ENCODE measurements around the gene TRIM69.
A peak's percentile ranks its signal among the peaks of the same experiment; 100 is the strongest.
"Not testable (repeated sequence)": the region's sequence is repeated elsewhere in the genome, so short reads cannot be mapped to it uniquely, and the experiment has no call there.

TRIM69 gene, protein sequence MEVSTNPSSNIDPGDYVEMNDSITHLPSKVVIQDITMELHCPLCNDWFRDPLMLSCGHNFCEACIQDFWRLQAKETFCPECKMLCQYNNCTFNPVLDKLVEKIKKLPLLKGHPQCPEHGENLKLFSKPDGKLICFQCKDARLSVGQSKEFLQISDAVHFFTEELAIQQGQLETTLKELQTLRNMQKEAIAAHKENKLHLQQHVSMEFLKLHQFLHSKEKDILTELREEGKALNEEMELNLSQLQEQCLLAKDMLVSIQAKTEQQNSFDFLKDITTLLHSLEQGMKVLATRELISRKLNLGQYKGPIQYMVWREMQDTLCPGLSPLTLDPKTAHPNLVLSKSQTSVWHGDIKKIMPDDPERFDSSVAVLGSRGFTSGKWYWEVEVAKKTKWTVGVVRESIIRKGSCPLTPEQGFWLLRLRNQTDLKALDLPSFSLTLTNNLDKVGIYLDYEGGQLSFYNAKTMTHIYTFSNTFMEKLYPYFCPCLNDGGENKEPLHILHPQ

DNA sequence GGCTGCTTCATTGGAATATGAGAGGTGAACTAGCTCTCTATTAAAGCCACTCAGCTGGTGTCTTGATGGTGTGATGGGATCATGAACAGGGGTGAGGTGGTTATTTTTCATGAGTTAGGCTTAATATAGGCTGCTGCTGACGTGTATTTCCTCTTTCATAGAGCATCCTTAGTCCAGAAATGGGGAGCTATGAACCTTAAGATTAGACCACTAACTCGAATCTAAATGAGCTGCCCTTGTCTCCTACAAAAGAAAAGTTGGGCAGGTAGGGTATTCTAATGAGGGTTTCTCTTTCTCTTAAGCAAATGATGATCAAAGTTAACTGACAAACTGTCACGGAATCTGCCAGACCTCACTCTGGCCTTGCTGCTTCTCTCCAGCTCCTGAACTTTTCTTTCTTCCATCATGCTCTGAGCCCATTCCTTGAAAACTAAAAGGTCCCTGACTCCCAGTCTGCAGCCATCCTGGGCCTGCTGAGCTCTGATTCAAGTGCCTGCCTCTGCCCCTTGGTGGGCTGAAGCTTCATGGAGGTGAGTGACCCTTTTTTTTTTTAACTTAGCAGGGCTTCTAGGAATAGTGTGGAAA, at the start of gene TRIM69:
Gene TRIM69 (plus strand): TSS at position 348 of the 585 bp plus-strand sequence. CDS start 177 bp downstream, at position 525.
- Mint-ChIP-seq H3K27me3 (no peaks in the 10 kb centered on the region), H3K4me1 (ENCODE audit: low read depth) (peaks cover 41% of the 10 kb centered on the region), H3K9me3 (no peaks in the 10 kb centered on the region), H3K4me3 (peak within 1 kb of the TSS; percentile 47), H3K27ac (peak within 1 kb of the TSS; percentile 93), H3K36me3 (ENCODE audit: low read depth) (peaks cover 15% of the 10 kb centered on the region)
- intact Hi-C loops (cut with micrococcal nuclease): loop anchor here (10.0 kb wide), 1 partner anchor 141 kb away; no protein-coding TSS in a partner anchor

DNA sequence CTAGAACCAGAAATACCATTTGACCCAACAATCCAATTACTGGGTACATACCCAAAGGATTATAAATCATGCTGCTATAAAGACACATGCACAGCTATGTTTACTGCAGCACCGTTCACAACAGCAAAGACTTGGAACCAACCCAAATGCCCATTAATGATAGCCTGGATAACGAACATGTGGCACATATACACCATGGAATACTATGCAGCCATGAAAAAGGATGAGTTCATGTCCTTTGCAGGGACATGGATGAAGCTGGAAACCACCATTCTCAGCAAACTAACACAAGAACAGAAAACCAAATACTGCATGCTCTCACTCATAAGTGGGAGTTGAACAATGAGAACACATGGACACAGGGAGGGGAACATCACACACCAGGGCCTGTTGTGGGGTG, 47.0 kb upstream of the TRIM69 start:
- H3K27me3 Mint-ChIP-seq; H3K9me3 Mint-ChIP-seq; intact Hi-C loops (cut with micrococcal nuclease); H3K4me3 Mint-ChIP-seq; H3K36me3 Mint-ChIP-seq (ENCODE audit: low read depth); H3K27ac Mint-ChIP-seq: not testable (repeated sequence)
- peaks cover 15% of the 10 kb centered on the region for H3K4me1 Mint-ChIP-seq (ENCODE audit: low read depth)

DNA sequence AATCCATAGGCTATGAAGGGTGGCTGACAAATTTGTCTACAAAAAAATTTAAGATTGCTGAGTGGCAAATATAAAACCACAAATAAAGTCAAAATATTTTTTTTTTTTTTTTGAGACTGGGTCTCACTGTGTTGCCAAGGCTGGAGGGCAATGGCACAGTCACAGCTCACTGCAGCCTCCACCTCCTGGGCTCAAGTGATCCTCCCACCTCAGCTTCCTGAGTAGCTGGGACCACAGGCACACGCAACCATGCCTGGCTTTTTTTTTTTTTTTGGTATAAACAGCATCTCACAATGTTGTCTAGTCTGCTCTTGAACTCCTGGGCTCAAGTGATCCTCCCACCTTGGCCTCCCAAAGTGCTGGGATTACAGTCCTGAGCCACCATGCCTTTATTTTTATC, 46.1 kb upstream of the TRIM69 start:
- H3K4me3 Mint-ChIP-seq: not testable (repeated sequence)

GRCh38 chr15:44692659-44693058, 43.7 kb upstream of the TRIM69 start:
- Mint-ChIP-seq H3K36me3 (ENCODE audit: low read depth) (no peaks in the 10 kb centered on the region), H3K9me3 (peaks cover 9% of the 10 kb centered on the region), H3K27ac (no peak overlapping the region), H3K4me3 (no peak overlapping the region), H3K27me3 (no peaks in the 10 kb centered on the region), H3K4me1 (ENCODE audit: low read depth) (peaks cover 16% of the 10 kb centered on the region)
- intact Hi-C loops (cut with micrococcal nuclease): no loop called here

More for the DNA sequence above, 46.1 kb upstream of the TRIM69 start:
- H3K27me3 Mint-ChIP-seq; intact Hi-C loops (cut with micrococcal nuclease); H3K9me3 Mint-ChIP-seq; H3K36me3 Mint-ChIP-seq (ENCODE audit: low read depth); H3K27ac Mint-ChIP-seq: not testable (repeated sequence)
- peaks cover 11% of the 10 kb centered on the region for H3K4me1 Mint-ChIP-seq (ENCODE audit: low read depth)

DNA sequence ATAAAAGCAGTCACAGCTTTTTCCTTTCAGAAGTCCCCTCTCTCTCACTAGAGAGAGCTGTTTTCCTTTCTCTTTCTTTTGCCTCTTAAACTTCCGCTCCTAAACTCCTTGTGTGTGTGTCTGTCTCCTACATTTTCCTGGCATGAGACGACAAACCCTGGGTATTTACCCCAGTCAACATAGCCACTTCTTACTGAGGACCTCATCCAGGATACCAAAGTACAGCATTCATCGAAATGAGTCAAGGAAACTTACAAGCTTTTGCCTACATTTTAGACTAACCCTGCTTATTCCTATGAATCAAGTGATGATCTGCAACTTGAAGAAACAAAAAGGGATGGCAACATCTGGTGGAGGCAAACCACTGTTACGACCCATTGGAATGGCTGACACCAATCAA, 41.9 kb upstream of the TRIM69 start:
- Mint-ChIP-seq H3K4me1 (ENCODE audit: low read depth) (peaks cover 31% of the 10 kb centered on the region), H3K36me3 (ENCODE audit: low read depth) (no peaks in the 10 kb centered on the region), H3K9me3 (peaks cover 17% of the 10 kb centered on the region), H3K27me3 (no peaks in the 10 kb centered on the region), H3K27ac (no peak overlapping the region), H3K4me3 (no peak overlapping the region)
- intact Hi-C loops (cut with micrococcal nuclease): no loop called here

GRCh38 chr15:44695294-44695693, 41.0 kb upstream of the TRIM69 start:
- peak overlapping the region; percentile 1 for H3K27ac Mint-ChIP-seq
- H3K4me1 Mint-ChIP-seq (ENCODE audit: low read depth): peaks cover 33% of the 10 kb centered on the region
- no peaks in the 10 kb centered on the region for H3K36me3 Mint-ChIP-seq (ENCODE audit: low read depth)
- H3K4me3 Mint-ChIP-seq: no peak overlapping the region
- H3K9me3 Mint-ChIP-seq: peaks cover 17% of the 10 kb centered on the region
- H3K27me3 Mint-ChIP-seq: no peaks in the 10 kb centered on the region
- intact Hi-C loops (cut with micrococcal nuclease): no loop called here

DNA sequence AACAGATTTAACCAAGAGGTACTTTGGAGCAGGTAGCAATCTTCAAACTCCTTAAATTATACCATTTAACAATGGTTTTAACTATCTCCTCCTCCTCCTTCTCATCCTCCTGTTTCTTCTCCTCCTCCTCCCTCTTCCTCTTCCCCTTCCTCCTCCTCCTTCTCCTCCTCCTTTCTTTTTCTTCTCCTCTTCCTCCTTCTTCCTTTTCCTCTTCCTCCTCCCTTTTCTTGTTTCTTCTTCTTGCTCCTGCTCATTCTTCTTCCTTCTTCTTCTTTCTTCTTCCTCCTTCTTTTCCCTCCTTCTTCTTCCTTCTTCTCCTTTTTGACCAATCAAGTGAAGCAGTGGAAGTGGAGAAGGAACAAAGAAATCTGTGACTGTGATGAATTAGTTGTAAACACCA, 39.3 kb upstream of the TRIM69 start:
- H3K36me3 Mint-ChIP-seq (ENCODE audit: low read depth): no peaks in the 10 kb centered on the region
- intact Hi-C loops (cut with micrococcal nuclease): no loop called here

DNA sequence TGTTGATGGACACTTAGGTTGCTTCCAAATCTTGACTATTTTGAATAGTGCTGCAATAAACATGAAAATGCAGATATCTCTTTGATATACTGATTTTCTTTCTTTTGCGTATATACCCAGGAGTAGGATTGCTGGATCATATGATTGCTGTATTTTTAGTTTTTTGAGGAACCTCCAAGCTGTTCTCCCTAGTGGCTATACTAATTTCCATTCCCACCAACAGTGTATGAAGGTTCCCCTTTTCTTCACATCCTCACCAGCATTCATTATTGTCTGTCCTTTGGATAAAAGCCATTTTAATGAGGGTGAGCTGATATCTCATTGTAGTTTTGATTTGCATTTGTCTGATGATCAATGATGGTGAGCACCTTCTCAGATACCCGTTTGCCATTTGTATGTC, 37.7 kb upstream of the TRIM69 start:
- H3K36me3 Mint-ChIP-seq (ENCODE audit: low read depth): peaks cover 3% of the 10 kb centered on the region
- H3K4me3 Mint-ChIP-seq: no peak overlapping the region
- H3K9me3 Mint-ChIP-seq: peaks cover 48% of the 10 kb centered on the region
- peaks cover 2% of the 10 kb centered on the region for H3K27me3 Mint-ChIP-seq
- H3K4me1 Mint-ChIP-seq (ENCODE audit: low read depth): peaks cover 33% of the 10 kb centered on the region
- intact Hi-C loops (cut with micrococcal nuclease): no loop called here
- no peak overlapping the region for H3K27ac Mint-ChIP-seq

More for the DNA sequence above, 39.3 kb upstream of the TRIM69 start:
- no peaks in the 10 kb centered on the region for H3K27me3 Mint-ChIP-seq
- H3K9me3 Mint-ChIP-seq: peaks cover 31% of the 10 kb centered on the region
- no peak overlapping the region for H3K4me3 Mint-ChIP-seq
- H3K27ac Mint-ChIP-seq: peak overlapping the region; percentile 4
- H3K4me1 Mint-ChIP-seq (ENCODE audit: low read depth): peaks cover 33% of the 10 kb centered on the region

DNA sequence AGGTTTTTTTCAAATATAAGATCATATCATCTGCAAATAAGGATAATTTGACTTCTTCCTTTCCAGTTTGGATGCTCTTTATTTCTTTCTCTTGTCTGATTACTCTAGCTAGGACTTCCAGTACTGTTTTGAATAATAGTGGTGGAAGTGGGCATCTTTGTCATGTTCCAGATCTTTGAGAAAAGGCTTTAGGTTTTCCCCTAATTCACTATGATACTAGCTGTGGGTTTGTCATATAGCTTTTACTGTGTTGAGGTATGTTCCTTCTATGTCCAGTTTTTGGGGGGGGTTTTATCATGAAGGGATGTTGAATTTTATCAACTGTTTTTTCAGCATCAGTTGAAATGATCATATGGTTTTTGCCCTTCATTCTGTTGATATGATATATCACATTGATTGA, 35.7 kb upstream of the TRIM69 start:
- intact Hi-C loops (cut with micrococcal nuclease); H3K27ac Mint-ChIP-seq; H3K4me3 Mint-ChIP-seq; H3K27me3 Mint-ChIP-seq: not testable (repeated sequence)
- Mint-ChIP-seq H3K36me3 (ENCODE audit: low read depth) (peaks cover 21% of the 10 kb centered on the region), H3K9me3 (peaks cover 66% of the 10 kb centered on the region), H3K4me1 (ENCODE audit: low read depth) (peaks cover 29% of the 10 kb centered on the region)

DNA sequence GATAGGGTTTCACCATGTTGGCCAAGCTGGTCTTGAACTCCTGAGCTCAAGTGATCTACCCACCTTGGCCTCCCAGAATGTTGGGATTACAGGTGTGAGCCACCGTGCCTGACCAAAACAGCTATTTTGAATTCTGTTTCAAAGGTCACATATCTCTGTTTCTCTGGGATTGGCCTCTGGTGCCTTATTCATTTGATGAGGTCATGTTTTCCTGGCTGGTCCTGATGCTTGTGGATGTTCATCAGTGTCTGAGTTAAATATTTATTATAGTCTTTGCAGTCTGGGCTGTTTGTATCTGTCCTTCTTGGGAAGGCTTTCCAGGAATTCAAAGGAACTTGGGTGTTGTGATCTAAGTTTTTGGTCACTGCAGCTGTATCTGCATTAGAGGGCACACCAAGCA, 30.3 kb upstream of the TRIM69 start:
- peaks cover 45% of the 10 kb centered on the region for H3K9me3 Mint-ChIP-seq
- peaks cover 13% of the 10 kb centered on the region for H3K4me1 Mint-ChIP-seq (ENCODE audit: low read depth)
- H3K27me3 Mint-ChIP-seq: peaks cover 5% of the 10 kb centered on the region
- intact Hi-C loops (cut with micrococcal nuclease): no loop called here
- H3K27ac Mint-ChIP-seq: no peak overlapping the region
- H3K4me3 Mint-ChIP-seq: no peak overlapping the region
- peaks cover 44% of the 10 kb centered on the region for H3K36me3 Mint-ChIP-seq (ENCODE audit: low read depth)

DNA sequence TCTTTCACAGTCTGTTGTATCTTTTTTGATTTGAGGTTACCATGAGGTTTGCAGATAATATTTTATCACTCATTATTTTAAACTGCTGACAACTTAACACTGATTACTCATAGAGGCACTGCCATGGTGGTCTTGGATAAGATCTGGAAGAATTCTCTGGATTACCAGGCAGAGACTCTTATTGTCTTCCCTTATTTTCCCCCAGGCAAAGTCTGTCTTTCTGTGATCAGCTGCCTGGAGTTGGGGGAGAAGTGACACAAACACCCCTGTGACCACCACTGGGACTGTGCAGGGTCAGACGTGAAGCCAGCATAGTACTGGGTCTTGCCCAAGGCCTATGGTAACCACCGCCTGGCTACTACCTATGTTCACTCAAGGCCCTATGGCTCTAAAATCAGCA, 29.9 kb upstream of the TRIM69 start:
- peaks cover 49% of the 10 kb centered on the region for H3K36me3 Mint-ChIP-seq (ENCODE audit: low read depth)
- no peak overlapping the region for H3K4me3 Mint-ChIP-seq
- no peak overlapping the region for H3K27ac Mint-ChIP-seq
- peaks cover 5% of the 10 kb centered on the region for H3K27me3 Mint-ChIP-seq
- intact Hi-C loops (cut with micrococcal nuclease): no loop called here
- peaks cover 13% of the 10 kb centered on the region for H3K4me1 Mint-ChIP-seq (ENCODE audit: low read depth)
- peaks cover 41% of the 10 kb centered on the region for H3K9me3 Mint-ChIP-seq

- intact Hi-C loops (cut with micrococcal nuclease): no loop called here
- Mint-ChIP-seq H3K27me3 (peaks cover 5% of the 10 kb centered on the region), H3K4me3 (no peak overlapping the region), H3K27ac (peak overlapping the region; percentile 55), H3K36me3 (ENCODE audit: low read depth) (peaks cover 56% of the 10 kb centered on the region), H3K4me1 (ENCODE audit: low read depth) (peaks cover 13% of the 10 kb centered on the region), H3K9me3 (peaks cover 34% of the 10 kb centered on the region)
Measured at GRCh38 chr15:44706946-44707636, 29.2 kb upstream of the TRIM69 start.

DNA sequence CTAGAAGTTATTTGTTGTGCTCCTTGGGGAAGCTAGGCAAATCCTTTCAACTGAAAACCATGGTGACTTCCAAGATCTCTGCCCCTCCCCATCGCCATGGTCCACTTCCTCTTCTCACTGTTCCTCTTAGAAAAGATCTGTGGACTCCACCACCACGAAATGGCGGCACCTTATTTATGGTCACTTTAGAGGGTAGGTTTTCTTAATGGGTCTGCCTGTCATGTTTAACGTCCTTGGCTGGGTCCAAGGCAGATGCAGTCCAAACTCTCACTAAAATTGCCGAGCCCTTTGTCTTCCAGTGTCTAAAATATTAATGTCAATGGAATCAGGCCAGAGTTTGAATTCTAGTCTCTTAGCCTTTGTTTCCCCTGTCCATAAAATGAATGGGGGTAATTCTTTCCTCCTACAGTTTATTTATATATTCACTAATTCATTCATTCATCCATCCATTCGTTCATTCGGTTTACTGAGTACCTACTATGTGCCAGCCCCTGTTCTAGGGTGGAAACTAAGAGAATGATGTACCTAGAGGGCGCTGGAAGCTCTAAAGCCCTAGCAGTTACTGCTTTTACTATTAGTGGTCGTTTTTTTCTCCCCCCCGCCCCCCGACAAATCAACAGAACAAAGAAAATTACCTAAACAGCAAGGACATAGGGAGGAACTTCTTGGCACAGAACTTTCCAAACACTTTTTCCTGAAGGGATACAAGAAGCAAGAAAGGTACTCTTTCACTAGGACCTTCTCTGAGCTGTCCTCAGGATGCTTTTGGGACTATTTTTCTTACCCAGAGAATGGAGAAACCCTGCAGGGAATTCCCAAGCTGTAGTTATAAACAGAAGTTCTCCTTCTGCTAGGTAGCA, 25.9 kb upstream of the TRIM69 start:
- Mint-ChIP-seq H3K4me1 (ENCODE audit: low read depth) (peaks cover 35% of the 10 kb centered on the region), H3K36me3 (ENCODE audit: low read depth) (peaks cover 69% of the 10 kb centered on the region), H3K4me3 (peak overlapping the region; percentile 95), H3K27ac (peak overlapping the region; percentile 99), H3K27me3 (no peaks in the 10 kb centered on the region), H3K9me3 (peaks cover under 1% of the 10 kb centered on the region)
- intact Hi-C loops (cut with micrococcal nuclease): loop anchor here (1.0 kb wide), 2 partner anchors 18 to 47 kb away; partner anchors contain the start of gene SPG11
